ENCODE measurements around the gene RAB5B. TPM values are rescaled to one million over a fixed set of nuclear protein-coding genes. Genes with fewer than 3 reads are reported as not detected.

Gene RAB5B
- polyA plus RNA-seq, 1 donor (not counting 4 experiments of a cell fraction or from before 2014, with no cell fraction given): 138 TPM

- TF ChIP-seq EZH2 (IDR thresholded peaks at IDR 0.05; ENCODE audit: low read length) (no peak), CTCF (optimal IDR thresholded peaks at IDR 0.05 in 1 of 3, IDR thresholded peaks at IDR 0.05 in 1 of 3, conservative IDR thresholded peaks at IDR 0.05 in 1 of 3; ENCODE audit: extremely low read depth in 1 of 3, insufficient read depth in 2 of 3, low read length in 3 of 3) (no peak)
- Histone ChIP-seq H3K4me3 (ENCODE audit: control insufficient read depth in 2 of 3, extremely low read depth in 1 of 3, insufficient read depth in 2 of 3, low read depth in 1 of 3, low read length in 3 of 3) (peak within 1 kb of the TSS; percentile 63 to 95 (median 90)), H3K27me3 (ENCODE audit: control insufficient read depth, extremely low read depth, insufficient read depth, low read length) (no peaks in the 10 kb centered on the region), H3K27ac (ENCODE audit: control insufficient read depth, insufficient read depth, low read length) (peak within 1 kb of the TSS; percentile 89), H3K4me2 (ENCODE audit: control insufficient read depth, extremely low read depth, insufficient read depth, low read depth, low read length) (peak within 1 kb of the TSS; percentile 99), H3K4me1 (ENCODE audit: control insufficient read depth, extremely low read depth, insufficient read depth, low read length) (peaks cover 28% of the 10 kb centered on the region), H4K20me1 (ENCODE audit: control insufficient read depth, extremely low read depth, insufficient read depth, low read length) (no peaks in the 10 kb centered on the region), H3K9me1 (ENCODE audit: control insufficient read depth, extremely low read depth, insufficient read depth, low read length) (no peaks in the 10 kb centered on the region), H3K9me3 (ENCODE audit: control insufficient read depth, low read depth, low read length) (no peaks in the 10 kb centered on the region), H3K9ac (ENCODE audit: control insufficient read depth, extremely low read depth, insufficient read depth, low read length) (peak within 1 kb of the TSS; percentile 90), H3K79me2 (ENCODE audit: control insufficient read depth, insufficient read depth, low read length) (peaks cover 55% of the 10 kb centered on the region), H2AFZ (ENCODE audit: control insufficient read depth, low read length) (peak within 1 kb of the TSS; percentile 82), H3K36me3 (ENCODE audit: control insufficient read depth in 2 of 2, extremely low read depth in 1 of 2, insufficient read depth in 2 of 2, low read length in 2 of 2) (peaks cover 2 to 3% of the 10 kb centered on the region in 2 experiments)
- FAIRE-seq: no peak
- peak; percentile 79 for DNase-seq (ENCODE audit: low read depth, low spot score)
- dilution Hi-C loops (cut with MboI; ENCODE audit: extremely low pct_ligation_motif_present, low sequenced_read_pairs): no loop called here
Measured at GRCh38 chr12:55927588-55928502, 46.0 kb upstream of the RAB5B start, which contains the start of gene PYM1. PYM1 (minus strand) TSS chr12:55927894; CDS start chr12:55927761, 133 bp downstream.

GRCh38 chr12:55929306-55929791 lies 44.5 kb upstream of the RAB5B start:
- Histone ChIP-seq H2AFZ (ENCODE audit: control insufficient read depth, low read length) (peak overlapping the region; percentile 51), H3K4me2 (ENCODE audit: control insufficient read depth, extremely low read depth, insufficient read depth, low read depth, low read length) (peak overlapping the region; percentile 94), H3K9me1 (ENCODE audit: control insufficient read depth, extremely low read depth, insufficient read depth, low read length) (no peaks in the 10 kb centered on the region), H3K9me3 (ENCODE audit: control insufficient read depth, low read depth, low read length) (no peaks in the 10 kb centered on the region), H3K4me3 (ENCODE audit: control insufficient read depth in 2 of 3, extremely low read depth in 1 of 3, insufficient read depth in 2 of 3, low read depth in 1 of 3, low read length in 3 of 3) (peak overlapping the region in 2 of 3 experiments; percentile 2 to 17), H3K9ac (ENCODE audit: control insufficient read depth, extremely low read depth, insufficient read depth, low read length) (peak overlapping the region; percentile 86), H3K27ac (ENCODE audit: control insufficient read depth, insufficient read depth, low read length) (peak overlapping the region; percentile 91), H3K4me1 (ENCODE audit: control insufficient read depth, extremely low read depth, insufficient read depth, low read length) (peaks cover 39% of the 10 kb centered on the region), H3K36me3 (ENCODE audit: control insufficient read depth in 2 of 2, extremely low read depth in 1 of 2, insufficient read depth in 2 of 2, low read length in 2 of 2) (peaks cover 2 to 13% of the 10 kb centered on the region in 2 experiments), H4K20me1 (ENCODE audit: control insufficient read depth, extremely low read depth, insufficient read depth, low read length) (no peaks in the 10 kb centered on the region), H3K27me3 (ENCODE audit: control insufficient read depth, extremely low read depth, insufficient read depth, low read length) (no peaks in the 10 kb centered on the region), H3K79me2 (ENCODE audit: control insufficient read depth, insufficient read depth, low read length) (peaks cover 52% of the 10 kb centered on the region)
- TF ChIP-seq CTCF (optimal IDR thresholded peaks at IDR 0.05 in 1 of 3, IDR thresholded peaks at IDR 0.05 in 1 of 3, conservative IDR thresholded peaks at IDR 0.05 in 1 of 3; ENCODE audit: extremely low read depth in 1 of 3, insufficient read depth in 2 of 3, low read length in 3 of 3): no peak
- no peak for TF ChIP-seq EZH2 (IDR thresholded peaks at IDR 0.05; ENCODE audit: low read length)
- FAIRE-seq (no peak), DNase-seq (ENCODE audit: low read depth, low spot score) (no peak)
- dilution Hi-C loops (cut with MboI; ENCODE audit: extremely low pct_ligation_motif_present, low sequenced_read_pairs): no loop called here

Measured in keratinocyte (primary cell).